IPS DF 6.9 (cell line): ENCODE results near the gene PARD3B.

ENCODE experiments used
- DNase-seq: peaks from one replicate; pipeline ENCODE4 v3.0.0-alpha.2; 2013; ENCODE audit warnings: low read depth, low spot score
- H3K27ac ChIP-seq: one replicate; pipeline ENCODE4 v1.5.1; 2013; ENCODE audit warnings: low read length, control low read depth
- H3K27me3 ChIP-seq: 2 replicates; pipeline ENCODE4 v1.6.1; 2013; ENCODE audit warnings: mild to moderate bottlenecking, low read length; ENCODE audit not compliant: control insufficient read depth, insufficient read depth
- H3K36me3 ChIP-seq: 2 replicates; pipeline ENCODE4 v1.6.1; 2013; ENCODE audit warnings: low read length; ENCODE audit not compliant: control insufficient read depth, insufficient read depth
- H3K4me1 ChIP-seq: 2 replicates; pipeline ENCODE4 v1.6.1; 2013; ENCODE audit warnings: low read length; ENCODE audit not compliant: control insufficient read depth, insufficient read depth
- H3K4me3 ChIP-seq: 2 replicates; pipeline ENCODE4 v1.5.1; 2013; ENCODE audit warnings: mild to moderate bottlenecking, low read length
- H3K9me3 ChIP-seq: 2 replicates; pipeline ENCODE4 v1.6.1; 2013; ENCODE audit warnings: low read length, inconsistent platforms; ENCODE audit not compliant: control insufficient read depth, insufficient read depth
- WGBS: extraction: QIAGEN DNeasy Blood & Tissue Kit; methylation state at CpG from one replicate; pipeline ENCODE4 v1.1.7; 2013; ENCODE audit warnings: mixed read lengths, missing lambda C conversion rate; ENCODE audit not compliant: insufficient read length, insufficient coverage; 5-methylcytosine and 5-hydroxymethylcytosine counted together

PARD3B gene

GRCh38 chr2:205543937-205544702 lies 998.8 kb downstream of the PARD3B start:
- no CpG with 5 or more reads among the region's 2 CpGs for WGBS
- peaks cover 1% of the 10 kb centered on the region; the same call in 1 of the 2 replicates for H3K4me1 ChIP-seq
- no peak for DNase-seq

DNA sequence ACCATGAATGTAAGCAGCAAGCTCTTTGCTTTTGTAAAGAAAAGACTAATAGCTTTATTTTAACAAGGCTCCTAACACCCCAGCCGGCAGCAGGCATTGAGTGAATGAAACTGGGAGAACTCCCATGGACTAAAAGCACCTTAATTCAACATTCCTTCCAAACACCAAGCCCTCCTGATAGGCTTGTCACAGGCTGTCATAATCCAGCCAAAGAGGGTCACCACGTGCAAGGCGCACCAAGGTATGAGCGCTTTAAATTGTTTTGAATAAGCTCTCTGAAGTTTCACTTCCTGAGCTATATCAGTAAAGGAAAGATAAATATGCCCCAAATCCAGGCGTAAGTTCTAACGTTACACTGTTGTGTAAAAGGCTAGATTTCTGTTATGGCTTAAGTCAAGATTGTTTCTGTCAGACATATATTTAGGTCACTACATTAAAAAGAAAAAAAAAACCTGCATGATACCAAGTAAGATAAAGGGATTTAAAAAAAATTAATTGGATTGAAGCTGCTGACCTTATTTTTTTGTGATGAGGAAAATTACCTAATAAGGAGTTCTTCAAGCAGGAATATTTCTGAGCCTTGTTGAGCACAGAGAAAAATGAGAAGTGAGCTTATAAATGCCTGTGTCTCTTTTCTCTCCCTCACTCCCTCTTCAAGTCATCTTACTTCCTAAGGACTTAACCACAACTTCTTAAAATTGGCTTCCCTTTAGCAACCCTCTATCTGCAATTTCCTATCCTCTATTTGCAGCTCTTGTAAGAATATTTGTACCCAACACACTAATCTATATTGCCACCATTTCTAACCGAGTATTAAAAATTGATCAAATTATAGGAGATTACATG lies 1000.9 kb downstream of the PARD3B start:
- DNase-seq = no peak
- H3K4me3 ChIP-seq = no peak overlapping the region
- no peak overlapping the region for H3K27ac ChIP-seq
- no peaks in the 10 kb centered on the region for H3K36me3 ChIP-seq
- no peaks in the 10 kb centered on the region for H3K27me3 ChIP-seq
- WGBS = no CpG with 5 or more reads among the region's 7 CpGs
- H3K4me1 ChIP-seq = peaks cover 1% of the 10 kb centered on the region; the same call in 1 of the 2 replicates
- no peaks in the 10 kb centered on the region for H3K9me3 ChIP-seq

More at GRCh38 chr2:205543937-205544702, 998.8 kb downstream of the PARD3B start:
- H3K36me3 ChIP-seq = no peaks in the 10 kb centered on the region
- H3K9me3 ChIP-seq = no peaks in the 10 kb centered on the region
- no peak overlapping the region for H3K4me3 ChIP-seq
- H3K27ac ChIP-seq = no peak overlapping the region
- H3K27me3 ChIP-seq = no peaks in the 10 kb centered on the region

DNA sequence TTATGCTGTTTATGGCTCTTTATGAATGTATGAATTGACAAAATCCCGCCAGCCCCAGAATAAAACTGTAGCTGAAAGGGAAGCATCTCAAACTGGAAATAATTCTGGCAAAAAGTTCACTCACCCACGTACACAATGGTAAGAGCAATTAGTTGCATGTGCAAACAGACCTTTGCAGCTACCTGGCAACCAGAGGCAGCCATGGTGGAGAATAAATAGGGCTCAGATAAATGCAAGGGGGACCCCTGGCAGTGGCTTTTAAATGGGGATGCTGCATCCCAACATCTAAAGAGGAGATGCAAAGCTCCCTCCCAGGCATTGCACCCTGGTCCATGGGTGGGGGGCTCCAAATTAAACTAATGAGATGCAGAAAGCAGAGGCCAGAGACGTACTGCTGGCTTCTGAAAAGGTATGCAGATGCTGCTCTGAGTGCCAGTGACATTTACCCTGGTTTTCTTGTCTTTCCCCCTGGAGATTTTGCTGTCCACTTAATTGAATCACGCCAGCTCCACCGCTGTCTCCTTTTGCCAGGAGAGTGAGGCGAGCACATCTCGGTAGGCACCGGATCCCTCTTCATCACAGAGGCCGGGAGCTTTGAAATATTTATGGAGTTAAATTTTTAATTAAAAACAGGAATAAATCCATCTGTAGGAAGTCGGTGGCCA lies 1010.4 kb downstream of the PARD3B start:
- no peak overlapping the region for H3K4me3 ChIP-seq
- no peak for DNase-seq
- no CpG with 5 or more reads among the region's 10 CpGs for WGBS

DNA sequence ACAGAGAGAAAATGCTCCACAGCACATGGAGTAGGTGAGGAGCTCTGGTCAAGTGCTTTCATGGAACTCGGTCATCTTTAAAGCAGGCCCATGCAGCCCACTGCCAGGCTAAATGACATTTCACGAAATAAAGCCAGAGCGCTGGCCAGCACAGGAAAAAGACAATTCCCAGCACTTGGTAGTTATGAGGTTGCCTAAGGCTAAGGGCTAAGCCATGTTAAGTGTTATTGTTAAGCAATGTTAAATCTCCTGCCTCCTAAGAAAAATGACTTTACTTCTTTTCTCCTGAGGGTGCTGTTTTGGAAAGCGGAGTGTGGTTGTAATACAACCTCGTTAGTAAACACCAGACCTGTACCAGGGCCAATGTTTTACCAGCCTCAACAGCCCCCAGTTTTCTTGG lies 1011.1 kb downstream of the PARD3B start:
- H3K4me1 ChIP-seq = peaks cover 4% of the 10 kb centered on the region
- no peak for DNase-seq
- H3K36me3 ChIP-seq = no peaks in the 10 kb centered on the region
- WGBS = no CpG with 5 or more reads among the region's 5 CpGs
- H3K4me3 ChIP-seq = no peak overlapping the region
- no peaks in the 10 kb centered on the region for H3K9me3 ChIP-seq
- no peak overlapping the region for H3K27ac ChIP-seq
- no peaks in the 10 kb centered on the region for H3K27me3 ChIP-seq

More for the DNA sequence above, 1010.4 kb downstream of the PARD3B start:
- Histone ChIP-seq H3K27me3 (no peaks in the 10 kb centered on the region), H3K36me3 (no peaks in the 10 kb centered on the region), H3K27ac (no peak overlapping the region), H3K4me1 (peaks cover 4% of the 10 kb centered on the region), H3K9me3 (no peaks in the 10 kb centered on the region)

GRCh38 chr2:205556841-205557539 lies 1011.7 kb downstream of the PARD3B start:
- Histone ChIP-seq H3K9me3 (no peaks in the 10 kb centered on the region), H3K4me3 (no peak overlapping the region), H3K27me3 (no peaks in the 10 kb centered on the region), H3K4me1 (peaks cover 4% of the 10 kb centered on the region), H3K36me3 (no peaks in the 10 kb centered on the region), H3K27ac (no peak overlapping the region)
- peak; percentile 16 for DNase-seq
- WGBS = no CpG with 5 or more reads among the region's 18 CpGs

DNA sequence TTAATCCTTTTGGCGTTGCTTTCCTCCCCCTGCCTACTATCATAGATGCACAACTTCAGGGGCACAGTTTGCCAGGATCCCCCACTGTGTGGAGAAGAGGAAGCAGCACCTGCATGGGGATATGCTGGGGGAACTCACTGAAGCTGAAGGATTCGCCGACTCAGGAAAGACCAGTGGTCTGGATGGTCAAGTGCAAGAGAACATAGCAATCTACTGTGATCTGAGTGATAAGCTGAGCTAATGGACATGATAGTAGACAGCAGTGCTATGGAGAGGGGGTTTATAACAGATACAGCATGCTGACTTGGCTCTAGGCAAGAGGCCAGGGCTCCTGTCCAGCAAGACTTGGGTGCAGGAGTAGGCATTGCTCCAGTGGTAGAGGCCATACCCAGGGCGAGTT lies 1012.6 kb downstream of the PARD3B start:
- peaks cover 4% of the 10 kb centered on the region for H3K4me1 ChIP-seq
- DNase-seq = no peak
- H3K9me3 ChIP-seq = no peaks in the 10 kb centered on the region
- H3K27ac ChIP-seq = no peak overlapping the region
- no peak overlapping the region for H3K4me3 ChIP-seq
- no CpG with 5 or more reads among the region's 4 CpGs for WGBS
- H3K27me3 ChIP-seq = no peaks in the 10 kb centered on the region
- H3K36me3 ChIP-seq = no peaks in the 10 kb centered on the region

DNA sequence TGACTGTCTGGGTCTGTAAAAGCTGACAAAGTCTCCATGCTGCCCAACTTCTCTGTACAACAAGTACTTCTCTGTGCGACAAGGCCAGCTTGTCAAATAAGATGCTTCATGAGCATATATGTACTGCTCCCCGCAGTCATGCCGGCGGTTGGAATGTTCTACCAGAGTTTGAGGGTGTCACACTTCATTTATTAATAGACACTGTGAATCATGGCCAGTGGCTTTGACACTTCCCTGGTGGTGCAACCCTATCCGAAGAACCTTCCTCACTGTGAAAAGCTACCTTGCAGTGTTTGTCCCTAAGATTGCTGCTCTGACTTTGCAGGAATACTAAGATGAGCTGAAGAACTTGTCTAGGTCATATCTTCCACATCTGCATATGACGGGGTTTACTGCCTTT lies 1016.2 kb downstream of the PARD3B start:
- Histone ChIP-seq H3K36me3 (no peaks in the 10 kb centered on the region), H3K27ac (no peak overlapping the region), H3K4me3 (no peak overlapping the region), H3K9me3 (no peaks in the 10 kb centered on the region), H3K4me1 (peaks cover 4% of the 10 kb centered on the region), H3K27me3 (no peaks in the 10 kb centered on the region)
- DNase-seq = no peak
- WGBS = no CpG with 5 or more reads among the region's 6 CpGs

- WGBS = no CpG with 5 or more reads among the region's 2 CpGs
- no peaks in the 10 kb centered on the region for H3K27me3 ChIP-seq
- H3K4me3 ChIP-seq = no peak overlapping the region
- H3K36me3 ChIP-seq = no peaks in the 10 kb centered on the region
- no peaks in the 10 kb centered on the region; the same call in 1 of the 2 replicates for H3K4me1 ChIP-seq
- H3K27ac ChIP-seq = no peak overlapping the region
- no peaks in the 10 kb centered on the region for H3K9me3 ChIP-seq
- peak; percentile 54 for DNase-seq
Observed at GRCh38 chr2:205563646-205564045, 1018.4 kb downstream of the PARD3B start.

- no peaks in the 10 kb centered on the region; the same call in 1 of the 2 replicates for H3K4me1 ChIP-seq
- no CpG with 5 or more reads among the region's 10 CpGs for WGBS
- no peaks in the 10 kb centered on the region for H3K27me3 ChIP-seq
- no peak for DNase-seq
- H3K36me3 ChIP-seq = no peaks in the 10 kb centered on the region
- H3K4me3 ChIP-seq = no peak overlapping the region
- H3K27ac ChIP-seq = no peak overlapping the region
- no peaks in the 10 kb centered on the region for H3K9me3 ChIP-seq
Observed at GRCh38 chr2:205564346-205565141, 1019.3 kb downstream of the PARD3B start.
